Measurements from ENCODE around the gene DENND4A. TPM values are rescaled to one million over a fixed set of nuclear protein-coding genes. Genes with fewer than 3 reads are reported as not detected.

Gene DENND4A
- total and polyA plus RNA-seq, 2 of the 4 experiments (the other 2 are of a cell fraction), result 4.1 to 17.7 TPM

GRCh38 chr15:65630760-65631159 is 161.3 kb downstream of the DENND4A start:
- Histone ChIP-seq H2AFZ (replicated peaks; ENCODE audit: low read length, poor library complexity) (no peak overlapping the region), H3K14ac (replicated peaks; ENCODE audit: low read depth, low read length) (no peak overlapping the region), H3K23ac (ENCODE audit: low read depth, low read length) (no peak overlapping the region), H3K4me3 (ENCODE audit: insufficient read depth, low read depth, low read length) (no peak overlapping the region), H3K4me1 (ENCODE audit: control insufficient read depth, insufficient read depth, low read length) (peaks cover 9% of the 10 kb centered on the region), H4K8ac (ENCODE audit: low read depth in 2 of 2, low read length in 2 of 2) (no peak overlapping the region), H3K27ac (ENCODE audit: insufficient read depth, low read length) (no peak overlapping the region), H3K9ac (ENCODE audit: low read depth, low read length) (no peak overlapping the region), H3K9me3 (ENCODE audit: control insufficient read depth, insufficient read depth, low read length) (no peaks in the 10 kb centered on the region), H2BK5ac (ENCODE audit: low read depth, low read length, poor library complexity, severe bottlenecking) (no peak overlapping the region), H3K18ac (ENCODE audit: low read depth, low read length) (no peak overlapping the region), H3K9me1 (ENCODE audit: insufficient read depth, low read length) (peaks cover 8% of the 10 kb centered on the region), H3K27me3 (ENCODE audit: control insufficient read depth, insufficient read depth, low read length) (no peaks in the 10 kb centered on the region), H2BK120ac (ENCODE audit: low read depth, low read length) (no peak overlapping the region), H3K79me1 (ENCODE audit: low read depth in 1 of 2, low read length in 2 of 2) (0 out of 4 replicates have a peak, but pooled peaks cover 0 to 3% of the 10 kb centered on the region in 2 experiments), H4K91ac (ENCODE audit: insufficient read depth, low read depth, low read length) (no peak overlapping the region), H3K56ac (ENCODE audit: extremely low read depth, insufficient read depth, low read length) (no peak overlapping the region), H2BK20ac (ENCODE audit: low read depth, low read length) (no peak overlapping the region), H2BK15ac (ENCODE audit: low read depth, low read length) (no peak overlapping the region), H4K20me1 (ENCODE audit: insufficient read depth, low read length) (no peaks in the 10 kb centered on the region), H4K5ac (ENCODE audit: low read depth, low read length) (no peak overlapping the region), H3K36me3 (ENCODE audit: control insufficient read depth, insufficient read depth, low read length) (no peaks in the 10 kb centered on the region; the same call in 1 of the 2 replicates), H2AK9ac (replicated peaks; ENCODE audit: low read depth, low read length, poor library complexity) (no peak overlapping the region), H3K4me2 (ENCODE audit: low read depth, low read length) (no peak overlapping the region), H2AK5ac (ENCODE audit: low read depth, low read length) (no peak overlapping the region), H3K4ac (ENCODE audit: low read depth, low read length) (no peak overlapping the region)
- TF ChIP-seq NFE2L2 (IDR thresholded peaks at IDR 0.05; ENCODE audit: low read depth, low read length) (no peak), MXI1 (IDR thresholded peaks at IDR 0.05; ENCODE audit: borderline replicate concordance, low read depth, low read length) (no peak), ELK1 (IDR thresholded peaks at IDR 0.05; ENCODE audit: borderline replicate concordance, low read depth, low read length) (no peak), CHD1 (IDR thresholded peaks at IDR 0.05; ENCODE audit: low read depth, low read length) (no peak)
- no peak for ATAC-seq (ENCODE audit: low read depth)
- DNase-seq, result no peak
- BruUV-seq (replicated peaks), result no TSS peak
- dilution Hi-C loops (cut with HindIII; ENCODE audit: low sequenced_read_pairs, unreplicated experiment) (no loop called here), in situ Hi-C loops (cut with MboI; ENCODE audit: low sequenced_read_pairs) (no loop called here), intact Hi-C loops (cut with micrococcal nuclease) (loop anchor here (10.0 kb wide), 1 partner anchor 654 kb away; no protein-coding TSS in a partner anchor)
- WGBS, 2 experiments (ENCODE audit: extremely low coverage in 2 of 2, insufficient read length in 1 of 2), result no CpG with 5 or more reads among the region's 5 CpGs
- CTCF ChIA-PET, result no interaction called here
- POLR2A ChIA-PET (ENCODE audit: unreplicated experiment), result no interaction called here
